ENCODE measurements around the gene CD1B. TPM values are rescaled to one million over a fixed set of nuclear protein-coding genes. Genes with fewer than 3 reads are reported as not detected.

CD1B gene
- total RNA-seq, 1 donor from 2014 or later: not detected

DNA sequence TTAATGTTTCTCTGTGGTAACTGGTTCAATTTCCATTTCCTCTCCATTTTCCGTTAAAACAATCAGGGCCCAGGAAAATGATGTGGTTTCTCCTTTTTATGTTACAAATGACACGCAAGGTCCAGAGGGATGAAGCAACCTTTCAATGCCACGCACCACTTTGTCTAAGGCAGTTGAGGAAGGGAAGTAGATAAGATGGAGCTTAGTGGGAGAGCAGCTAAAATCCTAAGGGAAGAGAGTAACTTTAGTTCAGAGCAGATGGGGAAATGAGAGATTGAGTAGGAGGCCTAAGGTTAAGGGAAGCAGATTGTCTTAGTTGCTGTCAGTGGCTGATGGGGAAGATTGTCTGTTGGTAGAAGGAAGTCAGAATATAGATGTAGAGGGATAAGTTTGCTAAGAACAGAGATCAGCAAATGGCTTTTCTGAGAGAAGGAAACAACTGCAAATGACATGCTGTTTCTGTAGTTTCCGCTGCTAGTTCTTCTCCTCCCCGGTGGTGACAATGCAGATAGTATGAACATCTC lies 40.9 kb downstream of the CD1B start:
- Histone ChIP-seq H3K79me2 (ENCODE audit: low read depth) (no peaks in the 10 kb centered on the region), H4K20me1 (ENCODE audit: low read depth) (no peaks in the 10 kb centered on the region), H3K36me3 (no peaks in the 10 kb centered on the region), H3K27me3 (no peaks in the 10 kb centered on the region), H3K4me2 (no peak overlapping the region), H3K9ac (no peak overlapping the region), H3F3A (ENCODE audit: low read depth) (no peaks in the 10 kb centered on the region), H3K4me1 (peaks cover 2% of the 10 kb centered on the region), H3K9me3 (ENCODE audit: low read depth) (no peaks in the 10 kb centered on the region), H3K4me3 (no peak overlapping the region), H3K27ac (no peak overlapping the region), H2AFZ (replicated peaks) (no peak overlapping the region)
- H3K9me3 Mint-ChIP-seq: no peaks in the 10 kb centered on the region
- no peak for DNase-seq (ENCODE audit: low spot score)
- H3K27me3 Mint-ChIP-seq (ENCODE audit: insufficient read depth, low read depth): no peaks in the 10 kb centered on the region
- H3K36me3 Mint-ChIP-seq: no peaks in the 10 kb centered on the region
- no peak overlapping the region for H3K27ac Mint-ChIP-seq
- H3K4me3 Mint-ChIP-seq: no peak overlapping the region
- H3K4me1 Mint-ChIP-seq: no peaks in the 10 kb centered on the region
- TF ChIP-seq EZH2 (IDR thresholded peaks at IDR 0.05) (no peak), EZH2phosphoT487 (IDR thresholded peaks at IDR 0.05) (no peak)
- TF ChIP-seq, protein P1, sequence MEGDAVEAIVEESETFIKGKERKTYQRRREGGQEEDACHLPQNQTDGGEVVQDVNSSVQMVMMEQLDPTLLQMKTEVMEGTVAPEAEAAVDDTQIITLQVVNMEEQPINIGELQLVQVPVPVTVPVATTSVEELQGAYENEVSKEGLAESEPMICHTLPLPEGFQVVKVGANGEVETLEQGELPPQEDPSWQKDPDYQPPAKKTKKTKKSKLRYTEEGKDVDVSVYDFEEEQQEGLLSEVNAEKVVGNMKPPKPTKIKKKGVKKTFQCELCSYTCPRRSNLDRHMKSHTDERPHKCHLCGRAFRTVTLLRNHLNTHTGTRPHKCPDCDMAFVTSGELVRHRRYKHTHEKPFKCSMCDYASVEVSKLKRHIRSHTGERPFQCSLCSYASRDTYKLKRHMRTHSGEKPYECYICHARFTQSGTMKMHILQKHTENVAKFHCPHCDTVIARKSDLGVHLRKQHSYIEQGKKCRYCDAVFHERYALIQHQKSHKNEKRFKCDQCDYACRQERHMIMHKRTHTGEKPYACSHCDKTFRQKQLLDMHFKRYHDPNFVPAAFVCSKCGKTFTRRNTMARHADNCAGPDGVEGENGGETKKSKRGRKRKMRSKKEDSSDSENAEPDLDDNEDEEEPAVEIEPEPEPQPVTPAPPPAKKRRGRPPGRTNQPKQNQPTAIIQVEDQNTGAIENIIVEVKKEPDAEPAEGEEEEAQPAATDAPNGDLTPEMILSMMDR (IDR thresholded peaks at IDR 0.05): no peak

DNA sequence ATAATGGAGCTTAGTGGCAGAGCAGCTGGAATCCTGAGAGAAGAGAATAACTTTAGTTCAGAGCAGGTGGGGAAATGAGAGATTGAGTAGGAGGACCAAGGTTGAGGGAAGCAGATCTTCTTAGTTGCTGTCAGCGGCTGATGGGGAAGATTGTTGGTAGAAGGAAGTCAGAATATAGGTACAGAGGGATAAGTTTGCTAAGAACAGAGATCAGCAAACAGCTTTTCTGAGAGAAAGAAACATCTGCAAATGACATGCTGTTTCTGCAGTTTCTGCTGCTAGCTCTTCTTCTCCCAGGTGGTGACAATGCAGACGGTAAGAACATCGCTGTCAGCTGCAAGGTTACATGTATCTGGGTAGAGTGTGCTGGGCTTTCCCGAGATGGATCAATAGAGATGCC lies 41.5 kb downstream of the CD1B start, which contains the start of gene CD1C:
TSS of gene CD1C (plus strand) at position 113 of the 400 bp plus-strand sequence. CDS start at position 255, 142 bp downstream.
- Histone ChIP-seq H3K4me3 (no peak within 1 kb of the TSS), H3F3A (ENCODE audit: low read depth) (no peaks in the 10 kb centered on the region), H3K4me1 (peaks cover 2% of the 10 kb centered on the region), H3K27me3 (no peaks in the 10 kb centered on the region), H3K79me2 (ENCODE audit: low read depth) (no peaks in the 10 kb centered on the region), H3K27ac (no peak within 1 kb of the TSS), H3K4me2 (no peak within 1 kb of the TSS), H2AFZ (replicated peaks) (no peak within 1 kb of the TSS), H3K9ac (no peak within 1 kb of the TSS), H3K36me3 (no peaks in the 10 kb centered on the region), H4K20me1 (ENCODE audit: low read depth) (no peaks in the 10 kb centered on the region), H3K9me3 (ENCODE audit: low read depth) (no peaks in the 10 kb centered on the region)
- no peaks in the 10 kb centered on the region for H3K36me3 Mint-ChIP-seq
- no peak within 1 kb of the TSS for H3K4me3 Mint-ChIP-seq
- no peaks in the 10 kb centered on the region for H3K4me1 Mint-ChIP-seq
- H3K27ac Mint-ChIP-seq: no peak within 1 kb of the TSS
- no peak for DNase-seq (ENCODE audit: low spot score)
- no peak for TF ChIP-seq EZH2 (IDR thresholded peaks at IDR 0.05)
- TF ChIP-seq, protein P1 (IDR thresholded peaks at IDR 0.05): no peak
- TF ChIP-seq EZH2phosphoT487 (IDR thresholded peaks at IDR 0.05): no peak
- no peaks in the 10 kb centered on the region for H3K27me3 Mint-ChIP-seq (ENCODE audit: insufficient read depth, low read depth)
- H3K9me3 Mint-ChIP-seq: no peaks in the 10 kb centered on the region

DNA sequence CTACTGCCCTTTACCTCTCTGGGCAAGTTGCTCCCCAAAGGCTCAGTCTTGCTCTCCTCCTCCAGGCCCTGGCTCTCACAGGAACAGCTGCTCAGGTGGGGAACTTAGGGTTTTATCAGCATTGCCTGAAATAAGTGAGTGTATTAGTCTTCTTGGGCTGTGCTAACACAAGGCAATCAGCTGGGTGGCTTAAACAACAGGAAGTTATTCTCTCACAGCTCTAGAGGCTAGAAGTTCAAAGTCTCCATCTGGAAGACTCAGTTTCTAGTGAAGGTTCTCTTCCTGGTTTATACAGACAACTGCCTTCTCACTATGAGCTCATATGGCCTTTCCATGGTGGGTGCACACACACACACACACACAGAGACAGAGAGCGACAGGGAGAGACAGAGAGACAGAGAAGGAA lies 44.4 kb downstream of the CD1B start:
- Histone ChIP-seq H3K27me3 (no peaks in the 10 kb centered on the region), H3K4me1 (peaks cover 2% of the 10 kb centered on the region), H3K4me3 (no peak overlapping the region), H4K20me1 (ENCODE audit: low read depth) (no peaks in the 10 kb centered on the region), H3K36me3 (no peaks in the 10 kb centered on the region), H3K79me2 (ENCODE audit: low read depth) (no peaks in the 10 kb centered on the region), H3F3A (ENCODE audit: low read depth) (no peaks in the 10 kb centered on the region), H3K9ac (no peak overlapping the region), H3K4me2 (no peak overlapping the region), H3K27ac (no peak overlapping the region), H3K9me3 (ENCODE audit: low read depth) (no peaks in the 10 kb centered on the region), H2AFZ (replicated peaks) (no peak overlapping the region)
- Mint-ChIP-seq H3K4me1 (no peaks in the 10 kb centered on the region), H3K4me3 (no peak overlapping the region), H3K27me3 (ENCODE audit: insufficient read depth, low read depth) (no peaks in the 10 kb centered on the region), H3K27ac (no peak overlapping the region), H3K36me3 (no peaks in the 10 kb centered on the region), H3K9me3 (no peaks in the 10 kb centered on the region)
- DNase-seq (ENCODE audit: low spot score): no peak
- no peak for TF ChIP-seq EZH2phosphoT487 (IDR thresholded peaks at IDR 0.05)
- TF ChIP-seq EZH2 (IDR thresholded peaks at IDR 0.05): no peak
- TF ChIP-seq, protein P1 (IDR thresholded peaks at IDR 0.05): no peak
